Amniotic epithelial cell (primary cell): Measurements from ENCODE around the gene SERPINA10.
A peak's percentile ranks its signal among the peaks of the same experiment; 100 is the strongest.
"Not testable (repeated sequence)": the region's sequence is repeated elsewhere in the genome, so short reads cannot be mapped to it uniquely, and the experiment has no call there.

Source experiments
- DNase-seq: peaks from one replicate; pipeline ENCODE4 v3.0.0-alpha.2; 2010; ENCODE audit warnings: low read depth

Gene SERPINA10

DNA sequence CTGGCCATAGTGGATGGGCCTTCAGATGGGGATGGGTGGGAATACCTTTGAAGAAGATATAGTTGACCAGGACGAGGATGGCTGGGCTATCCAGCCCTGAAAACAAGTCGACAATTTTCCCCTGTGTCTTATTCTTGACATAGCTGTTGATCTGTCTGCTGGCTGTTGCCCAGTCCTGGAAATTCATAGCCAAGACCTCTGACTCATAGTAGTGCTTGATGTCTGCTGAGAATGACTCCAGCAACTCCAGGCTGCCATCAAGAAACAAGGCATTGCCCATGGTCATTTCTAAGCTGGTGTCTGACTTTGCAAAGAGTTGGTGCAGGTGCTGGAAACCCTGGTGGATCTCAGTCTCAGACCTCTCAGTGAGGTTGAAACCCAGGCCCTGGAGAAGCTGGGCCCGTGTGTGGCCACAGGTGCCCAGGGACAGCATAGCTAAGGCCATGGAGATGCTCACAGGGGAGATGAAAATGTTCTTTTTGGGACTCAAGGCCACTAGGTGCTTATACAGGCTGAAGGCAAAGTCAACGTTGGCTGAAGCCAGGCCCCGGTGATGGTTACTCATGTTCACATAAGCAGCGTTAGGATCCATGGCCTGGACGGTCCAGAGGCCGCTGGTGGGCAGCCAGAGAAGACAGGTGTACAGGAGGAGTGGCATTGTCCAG is 21.1 kb upstream of the SERPINA10 start:
- DNase-seq = peak; percentile 1

DNA sequence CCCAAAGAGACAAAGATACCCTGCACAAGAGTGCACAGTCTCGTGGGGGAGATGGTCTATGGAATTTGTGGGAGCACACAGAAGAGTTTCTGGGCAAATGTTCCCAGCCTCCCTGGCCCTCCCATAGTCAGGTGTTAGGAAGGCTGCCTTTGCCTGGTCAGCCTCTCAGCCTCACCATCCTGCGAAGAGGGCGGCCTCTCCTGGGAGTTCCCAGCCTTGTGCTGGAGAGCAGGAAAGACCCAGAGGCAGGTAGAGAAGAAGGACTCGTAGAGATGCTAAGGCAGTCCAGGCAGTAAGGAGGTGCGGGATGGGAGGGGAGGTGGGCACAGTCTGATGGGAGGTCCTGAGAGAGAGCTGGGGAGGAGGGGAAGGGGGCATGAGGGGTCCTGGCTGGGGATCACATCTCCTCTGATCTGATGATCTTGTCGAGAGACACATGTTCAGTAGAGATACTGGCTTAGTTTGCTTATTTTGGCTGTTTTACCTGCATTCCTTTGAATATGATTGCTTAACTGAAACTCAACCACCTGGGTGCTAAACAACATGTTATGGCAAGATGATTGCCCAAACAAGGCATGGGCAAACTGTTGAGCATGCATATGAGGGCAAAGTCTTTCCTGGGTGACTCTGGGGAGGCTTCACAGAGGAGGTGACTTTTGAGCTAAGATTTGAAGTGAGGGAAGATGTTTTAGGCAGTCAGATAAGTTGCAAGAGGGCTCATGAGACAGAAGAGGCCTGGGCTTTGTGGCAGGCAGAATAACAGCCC is 19.6 kb upstream of the SERPINA10 start:
- no peak for DNase-seq

DNA sequence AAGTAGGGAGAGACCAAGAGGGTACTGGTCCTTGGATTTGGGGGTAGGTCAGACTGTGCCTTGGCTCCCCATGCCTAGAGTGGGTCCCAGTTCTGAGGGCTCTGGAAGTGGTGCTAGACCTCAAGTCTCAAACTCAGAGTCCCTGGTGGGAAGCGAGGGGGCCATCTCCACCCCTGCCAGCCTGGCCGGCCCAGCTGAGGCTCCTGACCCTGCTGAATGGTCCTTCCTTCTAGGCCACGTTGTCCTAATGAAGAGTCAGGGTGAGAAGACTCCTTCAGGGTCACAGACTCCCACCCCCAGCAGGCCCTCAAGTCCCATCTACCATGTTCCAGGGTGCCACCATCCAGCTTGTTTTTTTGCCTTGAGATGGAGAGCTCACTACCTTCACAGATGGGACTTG is 17.2 kb upstream of the SERPINA10 start:
- no peak for DNase-seq

DNA sequence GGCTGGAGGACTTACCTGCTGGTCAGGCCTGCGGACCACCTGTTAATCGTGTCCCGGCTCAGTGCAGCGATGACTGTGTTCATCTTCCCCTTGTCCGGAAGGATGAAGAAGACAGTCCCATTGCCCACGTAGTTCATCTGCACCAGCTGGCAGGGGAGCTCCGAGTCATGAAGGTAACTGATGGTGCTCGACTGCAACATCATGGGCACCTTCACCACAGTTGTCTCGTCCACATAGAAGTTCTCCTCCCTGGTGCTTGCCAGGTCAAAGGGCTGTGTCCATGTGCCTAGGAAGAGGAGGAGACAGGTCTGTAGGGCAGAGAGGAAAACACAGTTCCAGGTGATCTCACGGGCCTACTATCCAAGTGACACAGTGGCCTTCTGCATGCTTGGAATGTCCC is 16.7 kb upstream of the SERPINA10 start:
- no peak for DNase-seq

DNA sequence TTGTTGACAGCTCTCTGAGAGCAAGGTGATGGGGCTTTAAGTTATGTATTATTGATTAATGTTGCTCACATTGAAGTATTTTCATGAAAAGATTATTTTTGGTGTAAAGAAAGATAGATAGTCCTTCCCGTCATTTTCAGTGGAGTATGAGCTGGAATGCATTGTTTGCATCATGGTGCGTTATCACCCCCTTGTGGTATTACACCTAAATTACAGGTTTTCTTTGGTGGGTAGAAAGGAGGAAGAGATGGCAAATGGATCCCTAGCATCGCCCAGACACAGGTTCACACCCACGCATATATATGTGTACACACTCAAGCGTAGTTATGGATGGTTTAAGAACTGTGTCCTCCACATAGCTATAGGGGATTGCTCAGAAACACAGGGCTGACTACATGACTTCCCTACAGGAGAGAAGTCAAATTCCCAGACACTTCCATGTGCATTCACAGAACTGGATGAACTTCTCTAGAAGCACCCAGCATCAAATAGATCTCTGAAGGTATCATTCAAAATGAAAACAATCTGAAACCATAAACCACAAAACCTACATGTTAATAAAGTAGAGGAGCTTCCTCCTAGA is 14.4 kb upstream of the SERPINA10 start:
- DNase-seq = no peak

DNA sequence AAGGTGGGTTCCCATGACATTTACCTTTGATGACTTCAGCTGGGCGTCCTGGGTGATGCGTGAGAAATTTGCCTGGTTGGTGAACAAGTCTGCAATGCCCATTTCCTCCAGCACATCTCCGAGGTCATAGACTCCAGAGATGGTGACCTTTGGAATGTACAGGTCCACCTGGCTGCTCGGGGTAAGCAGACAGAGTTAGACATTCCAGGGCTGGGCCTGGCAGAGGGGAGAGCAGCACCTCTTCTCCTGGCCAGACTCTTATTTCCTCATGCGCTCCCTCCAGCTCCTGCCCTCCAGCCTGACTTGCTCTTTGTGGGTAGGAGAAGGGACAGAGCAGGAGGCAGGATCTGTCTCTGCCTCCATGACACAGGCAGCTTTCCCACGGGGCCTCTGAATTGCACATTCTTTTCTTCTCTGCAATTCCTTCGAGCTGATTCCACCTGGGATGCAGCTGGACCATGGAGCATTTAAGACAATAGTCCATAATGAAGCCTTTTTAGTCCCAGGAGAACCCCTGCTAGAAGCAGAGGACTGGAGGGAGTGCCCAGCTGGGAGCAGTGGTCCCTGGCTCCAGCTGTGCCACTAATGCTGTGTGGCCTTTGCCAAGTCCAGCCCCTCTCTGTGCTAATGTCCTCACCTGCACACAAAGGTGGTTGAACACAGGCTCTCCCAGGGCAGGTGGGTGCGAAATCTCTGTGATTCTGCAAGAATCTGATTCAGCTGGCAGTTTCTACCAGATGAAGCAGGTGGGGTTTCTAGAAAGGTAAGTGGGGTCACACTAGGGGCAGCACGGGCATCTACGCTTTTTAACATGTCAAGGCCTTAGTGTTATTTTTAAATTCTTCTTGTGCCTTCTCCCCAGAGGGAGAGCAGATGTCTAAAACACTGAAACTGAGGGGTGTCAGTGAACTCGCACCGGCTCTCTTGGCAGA is 13.2 kb upstream of the SERPINA10 start:
- DNase-seq = no peak

DNA sequence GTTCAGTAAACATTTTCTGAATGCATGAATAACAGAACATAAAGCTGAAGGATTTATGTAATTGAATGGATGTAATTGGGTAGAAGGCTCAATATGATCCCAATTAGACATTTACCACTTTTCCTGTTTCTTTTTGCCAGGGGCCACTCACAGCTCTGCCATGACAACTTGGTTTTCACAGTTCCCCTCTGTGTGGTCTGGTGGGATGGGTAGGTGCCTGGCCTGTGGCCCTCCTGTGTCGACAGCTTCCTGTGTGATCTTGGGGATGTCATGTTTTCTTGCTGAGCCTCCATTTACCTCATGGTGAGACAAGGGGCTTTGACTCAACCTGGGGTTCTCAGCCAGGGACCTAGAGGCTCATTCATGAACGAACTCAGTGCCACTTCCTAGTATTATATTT is 12.6 kb upstream of the SERPINA10 start:
- no peak for DNase-seq

DNA sequence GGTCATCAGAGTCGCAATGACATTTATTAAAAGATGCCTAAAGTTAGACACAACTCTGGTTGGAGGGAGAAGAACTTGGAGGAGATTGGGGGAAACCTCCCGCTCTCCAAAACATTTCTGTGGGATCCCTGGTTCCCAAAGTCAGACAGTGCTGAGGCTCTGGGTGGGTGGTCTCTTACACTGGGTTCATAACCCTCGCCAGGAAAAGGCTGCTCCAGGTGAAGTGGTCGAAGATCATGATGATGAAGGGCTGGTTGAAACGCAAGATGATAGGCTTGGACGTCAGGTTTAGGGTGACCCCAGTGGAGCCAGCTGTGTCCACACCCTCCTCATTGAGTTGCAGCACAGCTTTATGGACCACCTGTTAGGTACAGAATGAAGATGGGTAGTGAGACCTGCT is 11.2 kb upstream of the SERPINA10 start:
- no peak for DNase-seq

DNA sequence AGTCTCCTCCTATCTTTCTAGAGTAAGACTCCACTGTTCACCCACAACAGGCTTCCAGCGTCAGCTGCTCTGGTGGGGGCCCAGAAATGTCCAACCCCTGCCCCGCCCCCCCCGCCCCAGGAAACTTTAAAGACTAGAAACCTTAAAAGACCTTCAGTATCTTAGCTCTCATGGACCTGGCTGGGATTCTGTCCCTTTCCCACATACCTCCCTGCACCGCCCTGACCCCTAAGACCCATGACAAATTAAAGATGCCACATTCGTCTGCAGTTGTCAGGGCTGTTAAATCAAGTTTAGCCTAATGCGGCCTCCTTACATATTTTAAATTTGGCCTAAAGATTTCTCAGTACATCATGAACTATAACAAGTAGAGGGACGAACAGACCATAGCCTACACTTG is 10.0 kb upstream of the SERPINA10 start:
- DNase-seq = no peak

DNA sequence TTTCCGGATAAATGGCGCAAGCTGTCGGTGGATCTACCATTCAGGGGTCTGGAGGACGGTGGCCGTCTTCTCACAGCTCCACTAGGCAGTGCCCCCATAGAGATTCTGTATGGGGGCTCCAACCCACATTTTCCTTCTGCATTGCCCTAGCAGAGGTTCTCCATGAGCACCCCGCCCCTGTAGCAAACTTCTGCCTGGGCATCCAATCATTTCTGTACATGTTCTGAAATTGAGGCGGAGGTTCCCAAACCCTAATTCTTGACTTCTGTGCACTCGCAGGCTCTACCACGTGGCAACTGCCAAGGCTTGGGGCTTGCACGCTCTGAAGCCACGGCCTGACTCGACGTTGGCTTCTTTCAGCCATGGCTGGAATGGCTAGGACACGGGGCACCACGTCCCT is 5.1 kb upstream of the SERPINA10 start:
- no peak for DNase-seq

DNA sequence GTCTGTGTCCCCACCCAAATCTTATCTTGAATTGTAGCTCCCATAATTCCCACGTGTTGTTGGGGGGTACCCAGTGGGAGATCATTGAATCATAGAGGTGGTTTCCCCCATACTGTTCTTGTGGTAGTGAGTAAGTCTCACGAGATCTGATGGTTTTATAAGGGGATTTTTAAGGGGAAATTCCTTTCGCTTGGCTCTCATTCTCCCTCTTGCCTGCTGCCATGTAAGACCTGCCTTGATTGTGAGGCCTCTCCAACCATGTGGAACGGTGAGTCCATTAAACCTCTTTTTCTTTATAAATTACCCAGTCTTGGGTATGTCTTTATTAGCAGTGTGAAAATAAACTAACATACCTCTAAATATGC is 3.1 kb upstream of the SERPINA10 start:
- DNase-seq = not testable (repeated sequence)

DNA sequence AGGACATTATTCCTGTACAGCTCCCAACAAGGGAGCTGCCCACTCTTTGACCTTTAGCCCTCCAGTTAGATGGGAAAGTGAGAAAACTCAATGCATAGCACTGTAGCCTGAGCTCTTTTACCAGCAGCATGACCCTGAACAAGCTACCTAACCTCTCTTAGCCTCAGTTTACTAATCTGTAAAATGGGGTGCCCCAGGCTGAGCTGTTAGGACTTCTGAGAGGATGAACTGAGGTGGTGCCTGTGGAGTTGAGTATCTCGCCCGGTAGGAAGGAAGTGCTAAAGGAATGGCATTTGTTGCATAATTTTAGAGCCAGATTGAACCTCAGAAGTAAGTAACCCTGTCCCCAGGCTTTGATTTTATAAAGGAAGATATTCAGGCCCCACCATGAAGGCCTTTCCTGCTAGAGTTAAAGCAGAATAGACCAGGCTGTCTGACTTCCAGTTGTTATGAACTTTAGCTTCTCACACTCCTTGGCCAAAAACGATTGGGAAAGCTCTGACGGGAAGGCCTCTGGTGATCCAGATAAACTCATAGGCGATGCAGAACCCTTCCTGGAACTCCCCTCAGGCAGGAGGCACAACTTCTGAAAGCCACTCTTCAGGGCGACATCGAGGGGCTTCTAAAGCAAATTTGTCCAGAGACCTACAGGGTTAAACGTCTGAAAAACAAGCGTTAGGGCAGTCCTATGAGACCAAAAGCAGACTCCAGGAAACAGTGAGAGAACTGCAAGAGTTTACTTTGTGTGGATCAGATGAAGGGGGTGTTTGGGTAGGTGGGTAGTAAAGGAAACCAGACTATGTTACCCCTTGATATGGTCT is 2.5 kb upstream of the SERPINA10 start:
- no peak for DNase-seq

DNA sequence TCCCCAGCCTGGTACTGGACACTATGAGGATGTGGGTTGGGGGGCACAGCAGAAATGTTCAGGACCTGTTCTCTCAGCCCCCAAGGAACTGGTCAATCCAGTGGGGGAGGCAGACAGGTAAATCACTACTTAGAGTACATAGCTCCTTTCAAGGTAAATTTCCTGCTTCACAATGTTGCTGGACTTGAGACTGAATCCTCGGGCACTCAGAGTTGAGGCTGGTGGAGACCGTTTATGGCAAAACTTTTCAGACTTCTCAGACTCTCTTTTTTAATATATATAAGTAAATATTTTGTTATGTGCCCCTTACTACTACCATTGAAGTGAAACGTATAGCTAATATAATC is 483 bp upstream of the SERPINA10 start:
- no peak for DNase-seq

DNA sequence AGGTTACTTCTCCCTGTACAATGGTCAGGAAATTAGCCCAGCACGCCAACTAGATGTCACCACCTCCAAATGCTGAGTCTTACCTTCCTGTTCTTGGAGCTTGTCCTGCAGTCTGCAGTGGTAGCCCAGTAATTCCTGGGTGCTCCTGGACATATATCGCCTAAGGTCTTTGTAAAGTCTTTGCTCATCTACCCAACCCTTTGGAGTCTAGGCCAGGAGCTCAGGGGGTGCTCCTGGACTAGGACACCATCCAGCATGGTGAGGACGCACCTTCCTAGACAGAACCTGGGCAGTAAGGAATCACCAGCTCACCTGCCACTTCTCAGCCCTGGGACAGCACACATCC is 569 bp downstream of the SERPINA10 start:
- no peak for DNase-seq

DNA sequence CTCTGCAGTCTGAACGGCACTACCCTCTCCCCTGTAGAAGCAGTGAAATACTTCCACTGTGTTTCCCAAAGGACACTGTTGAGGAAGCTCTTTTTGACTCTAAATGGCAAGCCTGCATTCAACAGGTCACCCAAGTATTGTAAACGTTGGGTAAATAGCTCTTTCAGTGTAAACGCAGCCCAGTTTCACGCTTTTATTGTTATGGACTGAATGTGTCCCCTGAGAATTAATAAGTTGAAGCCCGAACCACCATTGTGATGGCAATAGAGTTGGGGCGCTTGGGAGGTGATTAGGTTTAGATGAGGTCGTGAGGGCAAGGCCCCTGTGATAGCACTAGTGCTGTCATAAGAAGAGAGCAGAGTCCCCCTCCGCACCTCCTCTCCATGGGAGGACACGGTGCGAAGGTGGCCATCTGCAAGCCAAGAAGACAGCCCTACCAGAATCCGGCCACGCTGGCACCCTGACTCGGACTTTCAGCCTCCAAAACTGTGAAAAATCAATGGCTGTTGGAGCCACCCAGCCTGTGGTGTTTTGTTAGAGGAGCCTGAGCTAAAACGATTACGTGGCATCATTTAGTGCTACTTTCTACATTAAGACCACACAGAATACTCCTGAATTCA is 1.1 kb downstream of the SERPINA10 start:
- DNase-seq = no peak

DNA sequence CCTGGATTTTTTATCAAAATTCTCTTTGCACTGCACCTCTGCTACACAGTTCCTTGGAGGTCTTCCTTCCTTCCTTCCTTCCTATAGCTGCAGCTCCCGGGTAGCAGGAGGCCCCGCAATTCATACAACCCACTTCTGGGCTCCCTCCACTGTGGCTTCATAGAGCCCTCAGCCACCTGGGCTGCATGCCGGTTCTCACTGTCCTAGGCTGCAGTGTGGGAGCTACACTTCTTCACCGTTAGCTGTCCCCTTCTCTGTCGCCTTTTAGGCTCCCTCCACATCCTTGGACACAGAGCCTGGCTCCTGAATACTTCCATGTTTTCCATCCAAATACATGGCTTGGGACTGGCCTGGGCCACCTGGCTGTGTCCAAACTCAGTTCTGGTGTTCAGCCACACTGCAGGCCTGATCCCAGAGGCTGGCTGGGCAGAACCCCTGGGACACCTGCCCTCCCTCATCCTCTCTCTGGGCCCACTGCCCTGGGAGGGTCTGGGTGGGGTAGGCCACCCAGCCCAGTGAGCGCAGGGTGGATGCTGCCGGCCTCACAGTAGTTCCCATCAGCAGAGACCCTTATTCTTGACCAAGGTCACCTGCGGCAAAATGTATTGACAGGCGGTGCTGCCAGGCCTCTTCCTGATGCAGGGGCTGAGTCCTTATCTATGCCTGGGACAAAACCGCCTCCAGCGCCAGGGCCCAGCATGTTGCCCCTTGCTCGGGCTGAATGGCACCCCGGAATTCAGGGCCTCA is 1.7 kb downstream of the SERPINA10 start:
- no peak for DNase-seq

DNA sequence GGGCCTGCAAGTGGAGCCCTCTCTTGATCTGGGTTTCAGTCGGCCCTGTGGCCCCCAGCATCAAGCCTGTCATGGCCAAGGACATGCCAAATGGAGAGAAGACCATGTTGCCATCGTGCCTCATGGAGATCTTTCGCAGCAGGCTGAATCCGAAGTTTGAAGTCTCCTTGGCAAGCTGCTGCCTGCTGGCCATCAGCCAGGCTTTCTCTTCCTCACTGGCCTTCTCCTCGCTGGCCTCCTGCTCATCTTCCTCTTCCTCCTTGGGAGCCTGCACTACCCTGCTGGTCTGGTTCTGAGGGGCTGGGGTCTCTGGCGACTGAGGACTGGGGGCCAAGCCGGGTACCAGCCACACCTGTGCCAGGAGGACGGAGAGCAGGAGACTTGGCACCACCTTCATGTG is 2.9 kb downstream of the SERPINA10 start:
- DNase-seq = no peak

DNA sequence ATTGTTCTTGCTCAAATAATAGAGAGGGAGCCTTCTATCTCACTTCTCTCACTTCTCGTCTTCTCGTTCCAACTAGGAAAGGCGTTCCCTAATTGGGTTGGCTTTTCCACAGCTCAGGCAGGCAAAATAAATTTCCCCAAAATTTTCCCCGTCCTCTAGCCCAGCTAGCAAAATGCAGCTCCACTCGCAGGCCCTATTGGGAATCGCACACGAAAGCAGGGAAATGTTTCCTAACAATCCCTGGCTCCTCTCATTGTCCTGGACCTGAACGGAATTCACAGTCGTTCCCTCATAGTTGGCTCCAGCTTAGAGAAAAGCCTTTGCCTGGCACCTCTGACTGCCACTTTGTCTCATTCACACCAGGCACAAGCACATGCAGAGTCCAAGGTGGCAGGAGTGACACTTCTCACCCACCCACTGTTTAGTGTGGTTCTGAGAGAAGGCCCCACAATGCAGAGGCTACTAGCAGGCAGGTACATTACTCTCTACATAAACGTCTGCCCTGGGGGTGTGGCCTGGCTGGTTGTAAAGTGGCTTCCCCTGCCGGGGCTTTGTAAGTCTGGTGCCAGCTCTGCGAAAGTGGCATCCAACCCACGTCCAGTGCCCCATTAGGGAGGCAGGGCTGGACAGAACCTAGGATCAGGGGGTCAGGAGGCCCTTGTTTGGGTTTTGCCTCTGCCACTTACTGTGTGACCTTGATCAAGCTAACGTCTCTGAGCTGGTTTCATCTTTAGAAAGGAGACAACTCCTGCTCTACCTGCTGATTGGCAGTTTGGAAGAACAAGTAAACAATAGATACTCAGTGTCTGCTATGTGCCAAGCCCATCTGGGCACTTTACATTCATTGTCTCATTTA is 4.2 kb downstream of the SERPINA10 start:
- DNase-seq = no peak

DNA sequence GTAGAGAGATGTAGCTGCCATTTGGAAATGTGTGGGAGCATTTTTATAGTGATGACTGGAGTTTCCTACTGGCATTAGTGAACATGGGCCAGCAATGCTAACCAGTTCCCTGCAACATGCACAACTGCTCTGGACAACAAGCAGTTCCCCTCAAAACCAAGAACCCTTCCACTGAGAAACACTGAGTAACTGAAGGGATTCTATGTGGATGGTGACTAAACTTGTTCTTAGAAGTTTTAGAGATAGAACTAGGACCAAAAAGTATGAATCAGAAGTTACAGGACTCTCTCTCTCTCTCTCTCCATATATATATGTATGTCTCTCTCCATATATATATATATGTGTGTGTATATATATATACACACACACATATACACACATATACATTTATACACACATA is 7.9 kb downstream of the SERPINA10 start:
- no peak for DNase-seq

DNA sequence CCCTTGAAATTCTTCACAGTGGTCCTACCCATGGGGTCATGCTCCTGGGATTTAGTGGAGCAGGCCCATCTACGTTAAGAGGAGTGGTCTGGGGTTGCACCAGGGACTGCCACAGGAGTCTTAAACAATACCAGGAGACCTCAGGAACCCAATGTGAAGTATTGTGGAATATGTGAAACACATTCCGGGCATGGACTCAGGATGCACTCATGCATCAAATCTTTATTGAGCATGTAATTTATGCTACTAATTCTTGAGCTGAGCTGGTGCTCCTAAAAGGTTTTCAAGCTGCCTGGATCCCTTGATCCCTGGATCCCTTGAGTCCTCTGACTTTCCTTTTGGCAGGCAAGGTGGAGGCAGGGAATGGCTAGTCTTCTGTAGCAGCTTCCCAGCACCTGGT is 8.8 kb downstream of the SERPINA10 start:
- no peak for DNase-seq
